ENCODE measurements around the gene AMBRA1. TPM values are rescaled to one million over a fixed set of nuclear protein-coding genes. Genes with fewer than 3 reads are reported as not detected.
A peak's percentile ranks its signal among the peaks of the same experiment; 100 is the strongest.

The AMBRA1 gene
- total RNA-seq, 1 donor from 2014 or later, result 45.8 TPM

DNA sequence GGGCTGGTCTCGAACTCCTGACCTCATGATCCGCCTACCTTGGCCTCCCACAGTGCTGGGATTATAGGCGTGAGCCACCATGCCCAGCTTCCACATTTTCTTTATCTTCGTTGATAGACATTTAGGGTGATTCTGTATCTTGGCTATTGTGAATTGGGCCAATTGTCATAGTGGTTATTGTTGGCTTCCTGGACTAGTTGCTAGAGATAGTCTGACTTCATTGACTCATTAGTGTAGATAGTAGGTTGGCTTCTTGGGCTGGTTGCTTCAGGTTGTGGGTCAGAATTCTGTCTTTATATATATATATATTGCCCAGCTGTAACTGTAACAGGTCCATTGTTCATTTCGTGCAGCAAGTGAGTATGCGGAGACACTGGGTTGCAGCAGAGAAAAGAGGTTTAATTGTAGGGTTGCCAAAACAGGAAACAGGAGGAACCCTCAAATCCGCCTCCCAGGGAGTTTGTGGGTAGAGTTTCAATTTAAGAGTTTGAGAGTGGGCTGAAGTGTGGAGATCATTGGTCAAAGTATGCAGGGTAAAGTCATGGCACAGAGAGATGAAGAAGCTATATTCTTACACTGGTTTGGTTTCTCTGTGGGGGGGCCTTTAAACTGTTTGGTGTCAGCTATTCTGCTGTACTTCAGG lies 45.5 kb upstream of the AMBRA1 start:
- H3K4me3 Mint-ChIP-seq, result no peak overlapping the region

DNA sequence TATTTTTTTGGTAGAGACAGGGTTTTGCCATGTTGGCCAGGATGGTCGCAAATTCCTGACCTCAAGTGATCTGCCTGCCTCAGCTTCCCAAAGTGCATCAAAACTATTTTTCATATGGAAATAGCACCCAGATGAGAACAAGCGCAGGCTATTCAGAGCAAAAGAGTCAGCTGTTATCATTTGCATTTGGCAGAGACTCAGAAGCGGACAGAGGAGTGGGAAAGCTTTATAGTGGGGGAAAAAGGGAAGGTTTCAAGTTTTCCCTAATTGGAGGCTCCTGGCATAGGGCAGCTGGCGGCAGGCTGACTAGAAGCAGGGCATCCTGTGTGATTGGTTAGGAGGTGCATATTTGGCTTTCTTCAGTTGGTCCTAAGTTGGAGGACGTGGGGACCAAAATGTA lies 43.7 kb upstream of the AMBRA1 start:
- no peaks in the 10 kb centered on the region for H3K4me1 Mint-ChIP-seq
- H3K27me3 Mint-ChIP-seq (ENCODE audit: low read depth), result no peaks in the 10 kb centered on the region
- DNase-seq (ENCODE audit: low read depth, low spot score), result no peak
- H3K4me3 Mint-ChIP-seq, result no peak overlapping the region
- H3K36me3 Mint-ChIP-seq (ENCODE audit: low read depth), result peaks cover under 1% of the 10 kb centered on the region
- no peaks in the 10 kb centered on the region for H3K9me3 Mint-ChIP-seq
- TF ChIP-seq, protein P1, sequence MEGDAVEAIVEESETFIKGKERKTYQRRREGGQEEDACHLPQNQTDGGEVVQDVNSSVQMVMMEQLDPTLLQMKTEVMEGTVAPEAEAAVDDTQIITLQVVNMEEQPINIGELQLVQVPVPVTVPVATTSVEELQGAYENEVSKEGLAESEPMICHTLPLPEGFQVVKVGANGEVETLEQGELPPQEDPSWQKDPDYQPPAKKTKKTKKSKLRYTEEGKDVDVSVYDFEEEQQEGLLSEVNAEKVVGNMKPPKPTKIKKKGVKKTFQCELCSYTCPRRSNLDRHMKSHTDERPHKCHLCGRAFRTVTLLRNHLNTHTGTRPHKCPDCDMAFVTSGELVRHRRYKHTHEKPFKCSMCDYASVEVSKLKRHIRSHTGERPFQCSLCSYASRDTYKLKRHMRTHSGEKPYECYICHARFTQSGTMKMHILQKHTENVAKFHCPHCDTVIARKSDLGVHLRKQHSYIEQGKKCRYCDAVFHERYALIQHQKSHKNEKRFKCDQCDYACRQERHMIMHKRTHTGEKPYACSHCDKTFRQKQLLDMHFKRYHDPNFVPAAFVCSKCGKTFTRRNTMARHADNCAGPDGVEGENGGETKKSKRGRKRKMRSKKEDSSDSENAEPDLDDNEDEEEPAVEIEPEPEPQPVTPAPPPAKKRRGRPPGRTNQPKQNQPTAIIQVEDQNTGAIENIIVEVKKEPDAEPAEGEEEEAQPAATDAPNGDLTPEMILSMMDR (conservative IDR thresholded peaks at IDR 0.05), result no peak
- H3K27ac Mint-ChIP-seq (ENCODE audit: unreplicated experiment), result no peak overlapping the region

More for the DNA sequence above, 45.5 kb upstream of the AMBRA1 start:
- TF ChIP-seq, protein P1 (conservative IDR thresholded peaks at IDR 0.05), result no peak
- Mint-ChIP-seq H3K9me3 (no peaks in the 10 kb centered on the region), H3K4me1 (no peaks in the 10 kb centered on the region), H3K27me3 (ENCODE audit: low read depth) (no peaks in the 10 kb centered on the region), H3K36me3 (ENCODE audit: low read depth) (peaks cover 3% of the 10 kb centered on the region), H3K27ac (ENCODE audit: unreplicated experiment) (no peak overlapping the region)
- DNase-seq (ENCODE audit: low read depth, low spot score), result no peak

DNA sequence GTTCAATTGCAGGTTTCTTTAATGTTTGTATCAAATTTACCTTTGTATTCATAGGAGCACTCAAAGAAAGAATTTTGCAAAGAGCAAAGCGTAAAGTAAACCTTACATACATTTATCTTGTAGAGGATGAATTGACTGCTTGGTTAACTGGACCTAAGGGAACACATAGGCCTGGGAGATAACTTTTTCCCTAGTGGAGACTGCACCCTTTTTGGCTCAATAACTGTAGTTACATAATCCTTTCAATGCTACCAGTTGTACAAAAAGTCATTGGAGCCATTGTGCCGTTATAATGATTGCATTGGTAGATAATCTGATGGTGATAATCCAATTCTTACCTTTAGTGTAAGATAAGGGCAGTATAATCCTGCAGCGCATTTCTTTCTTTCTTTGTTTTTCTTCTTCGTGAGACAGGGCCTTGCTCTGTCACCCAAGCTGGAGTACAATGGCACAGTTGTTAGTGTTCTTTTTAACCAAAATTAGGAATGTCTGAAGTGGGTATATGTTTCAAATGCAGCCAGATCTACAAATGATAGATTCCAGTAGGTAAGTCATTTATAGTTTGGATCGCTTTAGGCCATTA lies 41.8 kb upstream of the AMBRA1 start:
- H3K27ac Mint-ChIP-seq (ENCODE audit: unreplicated experiment), result no peak overlapping the region
- no peaks in the 10 kb centered on the region for H3K36me3 Mint-ChIP-seq (ENCODE audit: low read depth)
- DNase-seq (ENCODE audit: low read depth, low spot score), result no peak
- H3K4me1 Mint-ChIP-seq, result no peaks in the 10 kb centered on the region
- H3K4me3 Mint-ChIP-seq, result no peak overlapping the region
- no peaks in the 10 kb centered on the region for H3K9me3 Mint-ChIP-seq
- H3K27me3 Mint-ChIP-seq (ENCODE audit: low read depth), result no peaks in the 10 kb centered on the region
- TF ChIP-seq, protein P1 (conservative IDR thresholded peaks at IDR 0.05), result no peak

DNA sequence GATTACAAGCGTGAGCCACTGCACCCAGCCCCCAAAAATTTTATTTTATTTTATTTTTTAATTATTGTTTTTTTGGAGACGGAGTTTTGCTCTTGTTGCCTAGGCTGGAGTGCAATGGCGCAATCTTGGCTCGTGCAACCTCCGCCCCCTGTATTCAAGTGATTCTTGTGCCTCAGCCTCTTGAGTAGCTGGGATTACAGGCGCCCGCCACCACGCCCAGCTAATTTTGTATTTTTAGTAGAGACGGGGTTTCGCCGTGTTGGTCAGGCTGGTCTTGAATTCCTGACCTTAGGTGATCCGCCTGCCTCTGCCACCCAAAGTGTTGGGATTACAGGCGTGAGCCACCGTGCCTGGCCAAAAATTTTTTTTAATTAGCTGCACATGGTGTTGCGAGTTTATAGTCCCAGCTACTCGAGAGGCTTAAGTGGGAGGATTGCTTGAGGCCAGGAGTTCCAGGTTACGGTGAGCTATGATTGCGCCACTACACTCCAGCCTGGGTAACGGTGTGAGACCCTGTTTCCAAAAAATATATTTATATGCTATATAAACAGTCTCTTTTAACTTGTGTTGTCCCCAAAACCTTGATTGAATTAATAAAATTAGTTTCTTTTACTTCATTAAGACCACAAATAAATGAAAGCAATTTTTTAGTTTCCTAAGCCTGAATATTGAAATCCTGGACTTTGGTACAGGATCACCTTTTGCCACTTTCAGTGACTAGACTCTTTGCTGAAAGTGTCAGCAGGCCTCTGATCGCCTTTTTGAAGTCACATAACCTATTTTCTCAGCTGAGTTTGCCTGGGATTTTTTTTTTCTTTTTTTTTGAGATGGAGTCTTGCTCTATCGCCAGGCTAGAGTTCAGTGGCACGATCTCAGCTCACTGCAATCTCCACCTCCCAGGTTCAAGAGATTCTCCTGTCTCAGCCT lies 39.7 kb upstream of the AMBRA1 start:
- no peaks in the 10 kb centered on the region for H3K4me1 Mint-ChIP-seq
- no peak for DNase-seq (ENCODE audit: low read depth, low spot score)
- TF ChIP-seq, protein P1 (conservative IDR thresholded peaks at IDR 0.05), result no peak
- peak overlapping the region; percentile 57 for H3K27ac Mint-ChIP-seq (ENCODE audit: unreplicated experiment)
- no peaks in the 10 kb centered on the region for H3K9me3 Mint-ChIP-seq
- no peaks in the 10 kb centered on the region for H3K36me3 Mint-ChIP-seq (ENCODE audit: low read depth)
- H3K4me3 Mint-ChIP-seq, result no peak overlapping the region
- H3K27me3 Mint-ChIP-seq (ENCODE audit: low read depth), result no peaks in the 10 kb centered on the region

DNA sequence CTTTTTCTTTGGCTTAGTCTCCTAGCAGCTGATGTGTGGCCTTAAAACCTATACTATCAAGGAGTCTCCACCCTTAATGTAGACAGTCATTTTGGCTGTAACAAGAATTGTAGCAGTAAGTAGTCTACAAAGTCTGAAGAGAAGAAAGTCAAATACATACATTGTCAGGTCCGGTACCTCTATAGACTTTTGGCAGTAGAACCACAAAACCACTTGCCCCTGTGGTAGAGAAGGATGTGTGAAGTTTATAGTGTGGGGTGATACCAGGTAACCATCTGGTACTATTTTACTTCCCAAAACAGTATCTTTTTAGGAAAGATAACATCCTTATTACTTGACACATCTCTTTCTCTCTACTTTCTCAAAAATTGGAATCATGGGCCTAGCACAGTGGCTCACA lies 38.7 kb upstream of the AMBRA1 start:
- no peaks in the 10 kb centered on the region for H3K4me1 Mint-ChIP-seq
- no peak overlapping the region for H3K4me3 Mint-ChIP-seq

More for the DNA sequence above, 38.7 kb upstream of the AMBRA1 start:
- no peak for DNase-seq (ENCODE audit: low read depth, low spot score)
- no peak overlapping the region for H3K27ac Mint-ChIP-seq (ENCODE audit: unreplicated experiment)
- H3K9me3 Mint-ChIP-seq, result no peaks in the 10 kb centered on the region
- no peaks in the 10 kb centered on the region for H3K27me3 Mint-ChIP-seq (ENCODE audit: low read depth)
- H3K36me3 Mint-ChIP-seq (ENCODE audit: low read depth), result no peaks in the 10 kb centered on the region
- TF ChIP-seq, protein P1 (conservative IDR thresholded peaks at IDR 0.05), result no peak

All from neural crest cell (in vitro differentiated cells).